Epithelial cell of prostate (primary cell): Measurements from ENCODE around the gene NUP62.

ENCODE experiments used
- DNase-seq: peaks from one replicate; pipeline ENCODE4 v3.0.0-alpha.2; 2011; ENCODE audit warnings: low read depth, low spot score
- H3K27ac ChIP-seq: fragments of 450-650 bp; 2 replicates; pipeline ENCODE4 v1.5.1; 2017; ENCODE audit warnings: mild to moderate bottlenecking

The NUP62 gene

GRCh38 chr19:49887037-49887664 lies 42.2 kb downstream of the NUP62 start:
- H3K27ac ChIP-seq = no peak overlapping the region
- no peak for DNase-seq

GRCh38 chr19:49884760-49885159 lies 44.5 kb downstream of the NUP62 start:
- H3K27ac ChIP-seq = no peak overlapping the region
- no peak for DNase-seq

GRCh38 chr19:49884109-49884508 lies 45.2 kb downstream of the NUP62 start:
- H3K27ac ChIP-seq = no peak overlapping the region
- DNase-seq = no peak

- H3K27ac ChIP-seq = no peak overlapping the region
These were observed 46.2 kb downstream of the NUP62 start for GRCh38 chr19:49883094-49883493.

GRCh38 chr19:49882643-49883042 lies 46.7 kb downstream of the NUP62 start:
- no peak for DNase-seq
- no peak overlapping the region for H3K27ac ChIP-seq

More at GRCh38 chr19:49883094-49883493, 46.2 kb downstream of the NUP62 start:
- DNase-seq = no peak

- DNase-seq = no peak
- H3K27ac ChIP-seq = no peak overlapping the region
These were observed 47.5 kb downstream of the NUP62 start for GRCh38 chr19:49881672-49882394.

- no peak overlapping the region for H3K27ac ChIP-seq
- DNase-seq = no peak
These were observed 48.1 kb downstream of the NUP62 start for GRCh38 chr19:49881186-49881585.

GRCh38 chr19:49880162-49880869 lies 49.0 kb downstream of the NUP62 start:
- H3K27ac ChIP-seq = no peak overlapping the region

GRCh38 chr19:49879243-49879963 lies 49.9 kb downstream of the NUP62 start:
- H3K27ac ChIP-seq = no peak overlapping the region
- DNase-seq = no peak

More at GRCh38 chr19:49880162-49880869, 49.0 kb downstream of the NUP62 start:
- DNase-seq = no peak

GRCh38 chr19:49878744-49879070 lies 50.6 kb downstream of the NUP62 start:
- H3K27ac ChIP-seq = no peak overlapping the region
- no peak for DNase-seq

GRCh38 chr19:49877879-49878743 lies 51.2 kb downstream of the NUP62 start:
- DNase-seq = peak; percentile 80
- H3K27ac ChIP-seq = peak overlapping the region; percentile 94

GRCh38 chr19:49877020-49877878 lies 52.1 kb downstream of the NUP62 start, which contains the start of the genes AKT1S1 and TBC1D17:
AKT1S1 (minus strand) TSS chr19:49877355; CDS start chr19:49873295, 4,060 bp downstream.
TBC1D17 (plus strand) TSS chr19:49877702; CDS start chr19:49877724, 22 bp downstream.
- peak; percentile 100 for DNase-seq
- peak within 1 kb of the TSS; percentile 94 for H3K27ac ChIP-seq

GRCh38 chr19:49876422-49877019 lies 52.8 kb downstream of the NUP62 start:
- peak; percentile 95 for DNase-seq
- peak overlapping the region; percentile 94 for H3K27ac ChIP-seq

GRCh38 chr19:49875857-49876421 lies 53.4 kb downstream of the NUP62 start:
- H3K27ac ChIP-seq = peak overlapping the region; percentile 94
- DNase-seq = no peak

GRCh38 chr19:49875177-49875576 lies 54.1 kb downstream of the NUP62 start:
- no peak for DNase-seq
- peak overlapping the region; percentile 94 for H3K27ac ChIP-seq

- peak overlapping the region; percentile 94 for H3K27ac ChIP-seq
- peak; percentile 24 for DNase-seq
These were observed 54.7 kb downstream of the NUP62 start for GRCh38 chr19:49874503-49875157.

GRCh38 chr19:49873834-49874233 lies 55.5 kb downstream of the NUP62 start:
- H3K27ac ChIP-seq = no peak overlapping the region
- no peak for DNase-seq
